Hypothalamus (tissue), 51 donors: ENCODE data around the gene UCN.

Experiments used
- DNase-seq, 51 donors: peaks; one replicate each; lab custom pipeline; 2025; lab: John Stamatoyannopoulos, UW

UCN gene

DNA sequence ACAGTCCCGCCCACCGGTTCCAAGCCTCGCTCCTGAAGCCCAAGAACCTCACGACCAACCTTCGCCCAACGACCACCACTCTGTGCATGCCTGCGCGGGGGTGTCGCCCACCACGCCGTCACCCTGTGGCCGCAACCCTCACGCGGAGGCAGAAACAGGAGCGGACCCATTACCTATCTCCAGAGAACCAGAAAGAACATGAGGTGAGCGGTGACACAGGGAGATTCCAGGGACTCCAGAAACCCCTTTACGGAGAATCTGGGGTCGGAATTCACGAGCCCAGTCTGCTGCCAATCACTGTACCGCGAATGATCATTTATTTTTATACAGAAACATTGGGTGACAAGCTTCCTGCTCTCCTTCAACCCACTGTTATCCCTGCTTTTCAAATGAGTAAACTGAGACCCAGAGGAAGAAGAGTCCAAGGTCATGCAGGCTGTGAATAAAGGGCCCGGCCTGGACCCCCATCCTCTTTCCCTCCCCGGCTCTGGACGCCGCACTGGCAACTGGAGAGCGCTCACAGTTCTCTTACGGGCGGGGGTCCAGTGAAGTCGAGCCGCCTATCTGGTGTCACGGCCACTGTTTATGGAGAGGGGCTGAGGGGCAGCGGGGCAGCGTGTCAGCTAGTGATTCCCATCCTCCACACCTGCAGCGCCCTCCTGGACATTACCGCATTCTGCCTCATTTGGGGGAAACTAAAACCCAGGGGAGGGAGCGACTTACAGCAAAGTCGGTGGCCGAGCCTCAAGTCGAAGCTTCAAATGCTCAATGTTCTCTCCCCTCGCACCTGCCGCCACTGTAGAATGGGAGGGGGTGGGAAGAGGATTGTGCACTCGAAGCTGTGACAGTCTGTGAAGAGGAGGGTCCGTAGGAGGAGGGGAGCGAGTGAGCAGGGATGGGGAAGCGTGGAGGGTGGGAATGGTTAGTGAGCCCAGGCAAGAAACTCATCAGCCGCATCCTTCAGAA, 44.7 kb downstream of the UCN start:
- peak in 1 of 51 donors; percentile 42 for DNase-seq

DNA sequence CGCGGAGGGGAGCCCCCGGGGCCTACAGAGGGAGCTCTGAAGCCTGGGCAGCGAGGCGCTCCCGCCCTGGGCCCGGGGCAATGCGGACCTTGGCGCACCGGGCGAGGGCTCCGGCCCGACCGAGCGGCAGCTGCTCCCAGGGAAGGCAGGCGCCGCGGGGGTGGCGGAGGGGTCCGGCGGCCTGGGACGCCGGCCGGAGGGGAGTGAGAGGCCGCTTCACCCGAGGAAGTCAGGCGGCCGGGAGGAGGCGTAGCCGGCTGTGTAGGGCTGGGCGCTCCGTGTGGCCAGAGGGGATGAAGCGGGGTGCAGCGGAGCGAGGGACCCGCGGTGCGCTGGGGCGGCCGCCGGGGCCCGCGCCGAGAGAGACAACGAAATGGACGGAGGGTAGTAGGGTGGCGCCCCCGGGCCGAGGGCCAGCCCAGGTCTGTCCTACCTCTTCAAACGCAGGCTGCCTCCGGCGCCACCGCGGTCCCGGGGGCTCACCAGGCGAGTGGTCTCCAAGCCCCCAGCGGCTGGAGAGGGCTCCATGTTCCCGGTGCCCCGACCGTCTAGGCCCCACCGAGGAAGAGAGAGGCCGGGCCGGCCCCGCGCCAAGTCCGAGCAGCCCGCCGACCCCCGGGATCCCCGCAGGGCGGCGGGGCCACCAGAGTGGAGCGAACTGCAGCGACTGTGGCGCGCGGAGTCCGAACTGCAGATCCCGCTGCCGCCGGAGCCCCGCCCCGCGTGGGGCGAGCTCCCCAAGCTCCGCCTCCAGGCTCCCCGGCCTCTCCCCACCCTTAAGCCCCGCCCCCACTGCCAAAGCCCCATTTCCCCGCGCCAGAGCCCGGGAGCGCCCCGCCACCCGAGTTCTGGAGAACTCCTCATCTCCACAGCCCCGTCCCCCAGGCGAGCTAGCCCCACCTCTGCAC, 45.6 kb downstream of the UCN start, which contains the start of gene SLC30A3:
Gene SLC30A3, minus strand, starts transcription at position 669 of the 908 bp plus-strand sequence. Its CDS starts 141 bp downstream, at position 528.
- peak in 9 of 51 donors; percentile 4 to 38 (median 14) for DNase-seq

DNA sequence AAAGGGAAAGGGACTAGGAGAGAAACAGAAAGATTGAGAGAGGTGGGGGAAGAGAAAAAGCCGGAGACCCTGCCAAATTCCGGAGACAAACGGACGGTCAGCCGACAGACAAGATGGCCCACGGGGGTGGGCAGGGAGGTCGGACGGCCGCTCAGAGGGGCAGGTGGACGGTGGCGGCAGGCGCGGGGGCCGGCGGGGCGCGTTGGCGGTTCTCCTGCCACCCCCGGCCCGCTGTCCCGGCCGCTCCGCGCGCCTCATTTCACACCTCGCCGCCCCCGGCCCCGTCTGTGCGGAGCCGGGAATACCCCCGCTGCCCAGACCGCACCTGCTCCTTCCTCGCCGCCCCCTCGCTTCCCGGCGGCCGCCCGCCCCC, 46.3 kb downstream of the UCN start:
- DNase-seq = no peak

DNA sequence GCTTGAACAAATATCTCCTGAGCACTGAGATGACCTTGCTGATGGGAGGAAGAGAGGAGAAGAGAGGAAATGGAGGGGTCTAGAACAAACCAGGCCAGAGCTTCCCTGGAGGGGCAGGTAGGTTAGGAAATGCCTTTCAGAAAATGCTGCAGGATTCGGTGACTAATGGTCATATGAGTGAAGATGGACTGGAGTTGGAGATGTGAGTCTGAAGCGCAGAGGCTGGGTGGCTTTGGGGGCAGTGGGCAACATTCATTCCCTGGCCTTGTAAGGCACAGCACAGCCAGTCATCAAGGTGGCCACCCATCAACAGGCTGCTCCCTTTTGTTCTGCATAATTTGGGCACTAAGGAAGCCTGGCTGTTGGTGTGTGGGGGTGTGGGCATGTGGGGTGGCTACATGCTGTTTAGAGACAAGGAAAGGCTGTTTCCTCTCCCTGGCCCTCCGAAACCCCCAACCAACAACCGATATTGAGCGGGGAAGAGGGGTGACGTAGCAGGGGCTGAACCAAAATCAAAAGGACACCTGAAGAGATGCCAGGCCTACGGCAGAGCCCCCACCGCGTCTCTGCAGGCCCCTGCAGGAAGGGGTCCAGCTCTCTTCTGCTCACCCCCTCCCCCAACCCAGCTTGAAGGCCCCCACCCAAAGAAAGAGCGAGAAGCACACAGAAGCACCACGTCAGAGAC, 46.9 kb downstream of the UCN start:
- DNase-seq = no peak

DNA sequence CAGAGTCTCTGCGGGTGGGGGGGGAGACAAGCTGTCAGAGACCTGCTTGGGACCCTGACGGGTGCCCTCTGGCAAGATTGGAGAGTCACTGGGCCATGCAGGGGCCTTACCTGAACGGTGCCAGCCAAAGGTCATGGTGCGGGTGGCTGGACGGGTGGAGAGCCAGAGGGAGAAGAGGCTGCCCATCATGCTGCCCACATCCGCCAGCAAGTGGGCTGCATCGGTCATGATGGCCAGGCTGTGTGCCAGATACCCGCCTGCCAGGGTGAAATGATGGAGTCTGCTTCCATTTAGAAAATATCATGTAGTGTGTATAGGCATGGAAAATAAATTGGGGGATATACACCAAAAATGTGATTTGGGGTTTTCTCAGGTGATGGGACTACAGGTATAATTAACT, 50.2 kb downstream of the UCN start:
- no peak for DNase-seq
